H1 (cell line): ENCODE measurements around the gene CEP95. TPM values are rescaled to one million over a fixed set of nuclear protein-coding genes. Genes with fewer than 3 reads are reported as not detected.

ENCODE experiments used
- CTCF ChIA-PET: fragments of 300-600 bp; sonication (Branson Sonifier 250); formaldehyde crosslinking; loops from one replicate; lab custom pipeline; 2021; ENCODE audit not compliant: partially characterized antibody; lab: Charles Lee
- POLR2A ChIA-PET: fragments of 300-600 bp; sonication (Branson Sonifier 250); formaldehyde crosslinking; loops from one replicate; lab custom pipeline; 2021; ENCODE audit warnings: inconsistent platforms; ENCODE audit not compliant: partially characterized antibody; lab: Charles Lee
- DNase-seq, 2 experiments: peaks; one replicate each; pipeline versions ENCODE4 v3.0.0 to v3.0.0-alpha.2; 2010 to 2022; ENCODE audit warnings: low spot score in 2 of 2, low read depth in 1 of 2, mixed read lengths in 1 of 2
- FAIRE-seq: peaks from 2 replicates; lab custom pipeline; 2011; peaks lifted over from hg19 to GRCh38; lab: Jason Lieb, UNC
- H2AFZ ChIP-seq: 2 replicates; pipeline ENCODE4 v1.8.1; 2012; ENCODE audit warnings: low read length, inconsistent platforms
- H2AK5ac ChIP-seq: 2 replicates; pipeline ENCODE4 v1.6.1; 2013; ENCODE audit warnings: low read depth, low read length
- H2BK120ac ChIP-seq: replicated peaks from 2 replicates; pipeline ENCODE3; 2013; ENCODE audit warnings: low read depth, low read length, inconsistent platforms
- H2BK12ac ChIP-seq: 2 replicates; pipeline ENCODE4 v1.6.1; 2013; ENCODE audit warnings: low read depth, low read length
- H2BK15ac ChIP-seq: 2 replicates; pipeline ENCODE4 v1.6.1; 2013; ENCODE audit warnings: low read length
- H2BK20ac ChIP-seq: 2 replicates; pipeline ENCODE4 v1.6.1; 2013; ENCODE audit warnings: low read length
- H2BK5ac ChIP-seq: 2 replicates; pipeline ENCODE4 v1.6.1; 2013; ENCODE audit warnings: low read depth, low read length
- H3K14ac ChIP-seq: 2 replicates; pipeline ENCODE4 v1.6.1; 2013; ENCODE audit warnings: inconsistent platforms; ENCODE audit not compliant: insufficient read length
- H3K18ac ChIP-seq: 2 replicates; pipeline ENCODE4 v1.6.1; 2013; ENCODE audit warnings: low read length; ENCODE audit errors: extremely low read depth
- H3K23ac ChIP-seq: 2 replicates; pipeline ENCODE4 v1.6.1; 2013; ENCODE audit warnings: inconsistent platforms; ENCODE audit not compliant: insufficient read length
- H3K23me2 ChIP-seq: 2 replicates; pipeline ENCODE4 v1.6.1; 2013; ENCODE audit warnings: low read depth, low read length
- H3K27ac ChIP-seq: 2 replicates; pipeline ENCODE4 v1.6.1; 2011; ENCODE audit warnings: low read depth, low read length, inconsistent platforms
- H3K27me3 ChIP-seq, 4 experiments: replicated peaks in 1 of 4; 1 replicate in 1 of 4; 2 replicates in 3 of 4; pipeline versions ENCODE4 v1.6.1 to v1.8.1; 2011 to 2013; ENCODE audit warnings: low read length in 3 of 4, mild to moderate bottlenecking in 3 of 4, inconsistent platforms in 2 of 4, mixed read lengths in 2 of 4, moderate library complexity in 1 of 4; ENCODE audit not compliant: control insufficient read depth in 3 of 4, insufficient read depth in 3 of 4; ENCODE audit errors: extremely low read depth in 1 of 4
- H3K36me3 ChIP-seq, 4 experiments: 2 replicates each; pipeline versions ENCODE4 v1.6.1 to v1.8.1; 2011 to 2013; ENCODE audit warnings: mild to moderate bottlenecking in 4 of 4, low read length in 3 of 4, moderate library complexity in 2 of 4, control low read depth in 1 of 4, inconsistent platforms in 1 of 4; ENCODE audit not compliant: insufficient read depth in 4 of 4, control insufficient read depth in 2 of 4
- H3K4ac ChIP-seq: replicated peaks from 2 replicates; pipeline ENCODE3; 2013; ENCODE audit warnings: low read length, low read depth, mixed read lengths, inconsistent platforms; ENCODE audit not compliant: insufficient read length
- H3K4me1 ChIP-seq, 4 experiments: replicated peaks in 1 of 4; 1 replicate in 1 of 4; 2 replicates in 3 of 4; pipeline versions ENCODE4 v1.6.1 to v1.8.1; 2011 to 2013; ENCODE audit warnings: low read length in 3 of 4, inconsistent platforms in 2 of 4, mixed read lengths in 1 of 4; ENCODE audit not compliant: insufficient read depth in 4 of 4, control insufficient read depth in 3 of 4
- H3K4me2 ChIP-seq, 2 experiments: 2 replicates each; pipeline versions ENCODE4 v1.6.1 to v1.8.1; 2011 to 2013; ENCODE audit warnings: low read depth in 2 of 2, low read length in 2 of 2, control low read depth in 1 of 2, inconsistent platforms in 1 of 2, mild to moderate bottlenecking in 1 of 2; ENCODE audit not compliant: insufficient read depth in 1 of 2
- H3K4me3 ChIP-seq, 4 experiments: fragments of 200-600, 300-600 bp in 1 of 4; sonication (generic), shearing (Covaris generic), sonication (Bioruptor Twin) in 1 of 4; 2 replicates each; pipeline versions ENCODE4 v1.5.1 to v1.8.1; 2011 to 2016; ENCODE audit warnings: low read length in 4 of 4, low read depth in 3 of 4, control low read depth in 2 of 4, inconsistent platforms in 2 of 4, mild to moderate bottlenecking in 2 of 4, mixed read lengths in 1 of 4, moderate library complexity in 1 of 4; ENCODE audit not compliant: insufficient read depth in 2 of 4; ENCODE audit errors: extremely low read depth in 1 of 4
- H3K56ac ChIP-seq: replicated peaks from 2 replicates; pipeline ENCODE3; 2013; ENCODE audit warnings: low read depth, mild to moderate bottlenecking, mixed read lengths, low read length, inconsistent platforms; ENCODE audit not compliant: insufficient read length
- H3K79me1 ChIP-seq: 2 replicates; pipeline ENCODE4 v1.6.1; 2013; ENCODE audit warnings: low read depth, low read length, control low read depth
- H3K79me2 ChIP-seq, 2 experiments: 2 replicates each; pipeline versions ENCODE4 v1.6.1 to v1.8.1; 2012 to 2013; ENCODE audit warnings: low read length in 2 of 2, mild to moderate bottlenecking in 2 of 2, inconsistent platforms in 1 of 2; ENCODE audit not compliant: insufficient read depth in 2 of 2, control insufficient read depth in 1 of 2
- H3K9ac ChIP-seq, 4 experiments: replicated peaks in 1 of 4; 1 replicate in 1 of 4; 2 replicates in 3 of 4; pipeline versions ENCODE4 v1.6.1 to v1.8.1; 2011 to 2013; ENCODE audit warnings: low read depth in 3 of 4, low read length in 3 of 4, control low read depth in 2 of 4, mild to moderate bottlenecking in 2 of 4, moderate library complexity in 2 of 4, inconsistent platforms in 1 of 4; ENCODE audit errors: extremely low read depth in 1 of 4
- H3K9me3 ChIP-seq, 2 experiments: 2 replicates each; pipeline versions ENCODE4 v1.6.1 to v1.8.1; 2012 to 2013; ENCODE audit warnings: mild to moderate bottlenecking in 2 of 2, moderate library complexity in 2 of 2, control low read depth in 1 of 2, inconsistent platforms in 1 of 2, low read depth in 1 of 2, low read length in 1 of 2, mixed read lengths in 1 of 2; ENCODE audit not compliant: insufficient read depth in 2 of 2
- H4K20me1 ChIP-seq, 2 experiments: replicated peaks in 1 of 2; 2 replicates each; pipeline versions ENCODE3 to v1.8.1; 2011 to 2013; ENCODE audit warnings: inconsistent platforms in 2 of 2, low read length in 2 of 2, mild to moderate bottlenecking in 1 of 2; ENCODE audit not compliant: insufficient read depth in 2 of 2, control insufficient read depth in 1 of 2
- H4K5ac ChIP-seq: 2 replicates; pipeline ENCODE4 v1.6.1; 2013; ENCODE audit warnings: low read length, low read depth, mixed read lengths, inconsistent platforms; ENCODE audit not compliant: insufficient read length
- H4K8ac ChIP-seq: 2 replicates; pipeline ENCODE4 v1.8.0; 2013; ENCODE audit warnings: mild to moderate bottlenecking, moderate library complexity, low read length, inconsistent platforms; ENCODE audit not compliant: insufficient read depth; ENCODE audit errors: extremely low read depth
- H4K91ac ChIP-seq: replicated peaks from 2 replicates; pipeline ENCODE3; 2013; ENCODE audit warnings: low read length, mixed read lengths, inconsistent platforms; ENCODE audit not compliant: insufficient read length
- BRCA1 ChIP-seq: IDR thresholded peaks from 2 replicates; pipeline ENCODE4 v1.6.1; 2012; ENCODE audit warnings: low read depth, low read length, improper control_type of control experiment
- CBX5 ChIP-seq: fragments of 300-800, 300-1000 bp; sonication (generic); IDR thresholded peaks from 2 replicates; pipeline ENCODE4 v1.7.1; 2016; ENCODE audit warnings: antibody characterized with exemption, low read length, low read depth
- CHD1 ChIP-seq: IDR thresholded peaks from 2 replicates; pipeline ENCODE4 v1.6.1; 2012; ENCODE audit warnings: low read depth, low read length, improper control_type of control experiment
- CHD2 ChIP-seq: IDR thresholded peaks from 2 replicates; pipeline ENCODE4 v1.6.1; 2012; ENCODE audit warnings: low read length, improper control_type of control experiment
- KDM4A ChIP-seq: IDR thresholded peaks from one replicate; pipeline ENCODE4 v1.7.1; 2012; ENCODE audit warnings: low read depth, mild to moderate bottlenecking, moderate library complexity, low read length, inconsistent platforms; ENCODE audit not compliant: severe bottlenecking
- KDM5A ChIP-seq: fragments of 200-600 bp; IDR thresholded peaks from 2 replicates; pipeline ENCODE4 v1.7.1; 2012; ENCODE audit warnings: mild to moderate bottlenecking, low read length, inconsistent platforms, mixed read lengths
- PHF8 ChIP-seq: fragments of 200-600 bp; sonication (generic); conservative IDR thresholded peaks from 2 replicates; pipeline ENCODE4 v1.7.1; 2012; ENCODE audit warnings: low read depth, mild to moderate bottlenecking, inconsistent platforms, low read length, moderate library complexity
- SAP30 ChIP-seq: fragments of 300-600 bp; sonication (generic); IDR thresholded peaks from 2 replicates; pipeline ENCODE4 v1.7.1; 2012; ENCODE audit warnings: low read length, moderate library complexity, mild to moderate bottlenecking, inconsistent platforms; ENCODE audit not compliant: insufficient read depth, insufficient replicate concordance
- SUZ12 ChIP-seq: fragments of 200-600 bp; sonication (generic); IDR thresholded peaks from 2 replicates; pipeline ENCODE4 v1.6.1; 2012; ENCODE audit warnings: mild to moderate bottlenecking, inconsistent platforms, low read length, moderate library complexity, mixed read lengths
- TEAD4 ChIP-seq: IDR thresholded peaks from 2 replicates; pipeline ENCODE4 v1.6.1; 2012; ENCODE audit warnings: low read depth, low read length, inconsistent platforms, mixed read lengths
- WGBS, 2 experiments: shearing (Covaris generic) in 1 of 2; methylation state at CpG; one replicate each; pipeline versions ENCODE4 v1.1.6 to v1.1.7; 2013 to 2015; ENCODE audit warnings: low lambda C conversion rate in 2 of 2, mixed read lengths in 2 of 2, inconsistent platforms in 1 of 2, low coverage in 1 of 2, missing lambda C conversion rate in 1 of 2; ENCODE audit not compliant: insufficient replicate concordance in 2 of 2, insufficient coverage in 1 of 2, insufficient read length in 1 of 2; ENCODE audit errors: extremely low coverage in 1 of 2, missing lambda C conversion rate in 1 of 2; 5-methylcytosine and 5-hydroxymethylcytosine counted together
- polyA plus RNA-seq, 7 experiments: library from polyadenylated mRNA; depleted of rRNA in 3 of 7; stranded (reverse) in 5 of 7; unstranded in 2 of 7; fragments of >200 nt in 5 of 7; fragments of 200-250 nt in 2 of 7; gene quantifications; 1 replicate in 5 of 7; 2 replicates in 1 of 7; 4 replicates in 1 of 7; pipeline versions ENCODE4 v1.2.1 to v1.2.3, GENCODE V29; 2011 to 2013; ENCODE audit warnings: missing spikeins in 2 of 7, mixed read lengths in 2 of 7
- total RNA-seq: library from RNA; stranded (reverse); fragmentation: NEBNext Ultra II Directional; extraction: Animal tissue kit (Norgen Biotek cat#: 25700); gene quantifications from 2 replicates; pipeline ENCODE4 v1.2.1, GENCODE V29; 2021
- TF ChIP-seq, protein P1 (sequence below): IDR thresholded peaks from 2 replicates; pipeline ENCODE4 v1.6.1; 2011; ENCODE audit warnings: low read depth, mild to moderate bottlenecking, low read length; ENCODE audit not compliant: insufficient read depth
- TF ChIP-seq, protein P2 (sequence below): IDR thresholded peaks from 2 replicates; pipeline ENCODE4 v1.6.1; 2012; ENCODE audit warnings: inconsistent platforms

Gene CEP95
- total and polyA plus RNA-seq, 2 of the 8 experiments (the other 6 are each of a cell fraction or from before 2014, with no cell fraction given) = 22.3 to 51.5 TPM

DNA sequence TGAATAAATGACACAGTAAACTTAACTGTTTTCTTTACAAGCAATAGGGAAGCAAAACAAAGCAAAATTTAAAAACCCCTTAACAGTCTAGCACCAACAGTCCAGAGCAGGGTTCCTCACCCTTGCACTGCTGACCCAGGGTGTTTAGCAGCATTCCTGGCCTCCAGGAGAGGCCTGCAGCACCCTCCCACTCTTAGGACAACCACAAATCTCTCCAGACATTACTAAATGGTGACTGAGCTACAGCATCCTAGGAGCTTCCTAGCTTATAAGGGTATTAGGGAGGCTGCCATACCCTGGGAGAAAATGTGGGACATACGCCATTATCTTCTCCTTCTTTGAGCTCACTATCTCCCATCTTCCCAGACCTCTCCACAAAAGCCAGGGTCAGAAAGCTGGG, 25.8 kb upstream of the CEP95 start:
- no peaks in the 10 kb centered on the region for H3K9me3 ChIP-seq
- no peak overlapping the region for H3K9ac ChIP-seq
- H2AFZ ChIP-seq = no peak overlapping the region
- no peaks in the 10 kb centered on the region for H3K23me2 ChIP-seq
- no peak overlapping the region for H3K56ac ChIP-seq
- H3K23ac ChIP-seq = no peak overlapping the region
- no peak overlapping the region for H2BK15ac ChIP-seq
- no peak for DNase-seq
- no peak overlapping the region for H4K8ac ChIP-seq
- H3K79me2 ChIP-seq = no peaks in the 10 kb centered on the region
- no peak overlapping the region for H4K5ac ChIP-seq
- H3K36me3 ChIP-seq = peaks cover 13 to 64% (median 43%) of the 10 kb centered on the region in 4 experiments
- H3K18ac ChIP-seq = no peak overlapping the region
- H2BK20ac ChIP-seq = no peak overlapping the region
- H4K20me1 ChIP-seq = no peaks in the 10 kb centered on the region
- no peak overlapping the region for H2BK120ac ChIP-seq
- no peak for FAIRE-seq
- H3K4me1 ChIP-seq = no peaks in the 10 kb centered on the region
- WGBS, 2 experiments = 100% methylated on average over 1 of the region's 1 CpG; no CpG with 5 or more reads in 1 of the 2 experiments
- no peak overlapping the region for H2AK5ac ChIP-seq
- H4K91ac ChIP-seq = no peak overlapping the region
- no peak overlapping the region for H3K27ac ChIP-seq
- H3K4me3 ChIP-seq = no peak overlapping the region
- H3K4ac ChIP-seq = no peak overlapping the region
- no peaks in the 10 kb centered on the region; the same call in 1 of the 2 replicates for H3K79me1 ChIP-seq
- no peak overlapping the region for H2BK5ac ChIP-seq
- no peak overlapping the region for H3K4me2 ChIP-seq
- TF ChIP-seq CBX5 = no peak
- TF ChIP-seq BRCA1 = no peak
- no peak for TF ChIP-seq KDM4A
- no peak for TF ChIP-seq TEAD4
- TF ChIP-seq, protein P1, sequence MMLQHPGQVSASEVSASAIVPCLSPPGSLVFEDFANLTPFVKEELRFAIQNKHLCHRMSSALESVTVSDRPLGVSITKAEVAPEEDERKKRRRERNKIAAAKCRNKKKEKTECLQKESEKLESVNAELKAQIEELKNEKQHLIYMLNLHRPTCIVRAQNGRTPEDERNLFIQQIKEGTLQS = no peak
- no peak for TF ChIP-seq KDM5A
- TF ChIP-seq PHF8 = no peak
- no peak for TF ChIP-seq CHD1
- TF ChIP-seq SAP30 = no peak
- TF ChIP-seq SUZ12 = no peak
- TF ChIP-seq, protein P2, sequence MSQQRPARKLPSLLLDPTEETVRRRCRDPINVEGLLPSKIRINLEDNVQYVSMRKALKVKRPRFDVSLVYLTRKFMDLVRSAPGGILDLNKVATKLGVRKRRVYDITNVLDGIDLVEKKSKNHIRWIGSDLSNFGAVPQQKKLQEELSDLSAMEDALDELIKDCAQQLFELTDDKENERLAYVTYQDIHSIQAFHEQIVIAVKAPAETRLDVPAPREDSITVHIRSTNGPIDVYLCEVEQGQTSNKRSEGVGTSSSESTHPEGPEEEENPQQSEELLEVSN = no peak
- no peak for TF ChIP-seq CHD2
- TF ChIP-seq, all 59 proteins: peak for 0
- ChIA-PET CTCF (interaction anchor here (1.0 to 2.5 kb wide), 3 partner anchors 10 to 62 kb away, joined by 3 to 13 read pairs (median 4); no protein-coding TSS in a partner anchor), POLR2A (interaction anchor here (0.6 to 3.5 kb wide), 6 partner anchors 9 to 468 kb away, joined by 3 to 7 read pairs (median 4); no protein-coding TSS in a partner anchor)
- Histone ChIP-seq H3K14ac (no peak overlapping the region), H2BK12ac (no peak overlapping the region), H3K27me3 (no peaks in the 10 kb centered on the region)
